ENCODE measurements around the gene POLR3E. TPM values are rescaled to one million over a fixed set of nuclear protein-coding genes. Genes with fewer than 3 reads are reported as not detected.

Gene POLR3E
- total RNA-seq, 3 donors from 2014 or later, result 59.0 to 72.4 (median 64.0) TPM

DNA sequence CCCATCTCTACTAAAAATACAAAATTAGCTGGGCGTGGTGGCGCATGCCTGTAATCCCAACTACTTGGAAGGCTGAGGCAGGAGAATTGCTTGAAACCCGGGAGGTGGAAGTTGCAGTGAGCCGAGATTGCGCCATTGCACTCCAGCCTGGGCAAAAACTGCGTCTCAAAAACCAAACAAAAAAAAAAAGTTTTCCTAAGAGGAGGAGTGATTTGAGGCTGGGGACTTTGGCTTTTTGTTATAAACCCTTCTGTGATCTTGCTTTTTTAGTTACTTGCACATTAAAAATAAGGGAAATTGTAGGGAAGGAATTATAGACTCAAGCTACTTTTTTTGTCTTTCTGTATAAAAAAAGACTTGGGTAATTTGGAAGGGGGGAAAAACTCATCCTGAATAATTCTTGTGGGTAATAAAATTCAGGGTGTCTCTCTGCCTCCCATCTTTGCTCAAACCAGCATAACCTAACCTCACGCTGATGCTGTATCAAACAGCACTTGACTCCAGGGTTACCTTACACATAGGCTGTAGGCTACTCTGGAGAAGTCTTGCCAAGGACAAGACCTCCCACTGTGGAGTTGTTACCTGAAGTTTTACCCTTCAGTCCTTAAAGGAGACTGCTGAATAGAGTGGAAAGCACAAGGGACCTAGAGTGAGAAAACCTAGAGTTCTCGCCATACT is 78.9 kb downstream of the POLR3E start:
- Histone ChIP-seq H3K9me3 (no peaks in the 10 kb centered on the region), H3K36me3 (no peaks in the 10 kb centered on the region), H3K4me3 (no peak overlapping the region), H3K27me3 (no peaks in the 10 kb centered on the region), H3K27ac (no peak overlapping the region), H3K4me1 (peaks cover 0 to 14% of the 10 kb centered on the region in 2 donors)
- DNase-seq (ENCODE audit: low spot score in 2 of 2), result no peak
- intact Hi-C loops (cut with DNase I; ENCODE audit: low total_unique reads), result no loop called here
- TF ChIP-seq POLR2A (IDR thresholded peaks at IDR 0.05), result no peak
- TF ChIP-seq, protein P1, sequence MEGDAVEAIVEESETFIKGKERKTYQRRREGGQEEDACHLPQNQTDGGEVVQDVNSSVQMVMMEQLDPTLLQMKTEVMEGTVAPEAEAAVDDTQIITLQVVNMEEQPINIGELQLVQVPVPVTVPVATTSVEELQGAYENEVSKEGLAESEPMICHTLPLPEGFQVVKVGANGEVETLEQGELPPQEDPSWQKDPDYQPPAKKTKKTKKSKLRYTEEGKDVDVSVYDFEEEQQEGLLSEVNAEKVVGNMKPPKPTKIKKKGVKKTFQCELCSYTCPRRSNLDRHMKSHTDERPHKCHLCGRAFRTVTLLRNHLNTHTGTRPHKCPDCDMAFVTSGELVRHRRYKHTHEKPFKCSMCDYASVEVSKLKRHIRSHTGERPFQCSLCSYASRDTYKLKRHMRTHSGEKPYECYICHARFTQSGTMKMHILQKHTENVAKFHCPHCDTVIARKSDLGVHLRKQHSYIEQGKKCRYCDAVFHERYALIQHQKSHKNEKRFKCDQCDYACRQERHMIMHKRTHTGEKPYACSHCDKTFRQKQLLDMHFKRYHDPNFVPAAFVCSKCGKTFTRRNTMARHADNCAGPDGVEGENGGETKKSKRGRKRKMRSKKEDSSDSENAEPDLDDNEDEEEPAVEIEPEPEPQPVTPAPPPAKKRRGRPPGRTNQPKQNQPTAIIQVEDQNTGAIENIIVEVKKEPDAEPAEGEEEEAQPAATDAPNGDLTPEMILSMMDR (IDR thresholded peaks at IDR 0.05), result no peak
- no peak for TF ChIP-seq POLR2AphosphoS5 (IDR thresholded peaks at IDR 0.05)

DNA sequence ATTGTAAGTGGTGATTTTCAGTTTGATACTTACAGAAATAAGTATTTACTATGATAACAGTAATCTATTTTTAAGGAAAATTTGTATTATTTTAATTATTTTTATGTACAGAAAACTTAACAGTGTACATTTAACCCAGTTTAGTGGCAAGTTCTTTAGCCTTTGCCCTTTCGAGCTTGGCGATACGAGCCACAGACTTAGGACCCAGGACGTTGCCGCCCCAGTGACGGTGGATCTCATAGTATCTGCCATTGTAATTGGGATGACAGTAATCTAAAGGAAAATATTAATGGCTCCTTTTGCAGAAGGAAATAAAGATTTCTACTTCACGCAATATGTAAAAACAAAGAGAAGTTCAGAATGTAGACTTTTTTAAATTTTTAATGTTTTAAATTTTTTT is 82.4 kb downstream of the POLR3E start:
- no peak for DNase-seq (ENCODE audit: low spot score in 2 of 2)
- Histone ChIP-seq H3K27me3 (no peaks in the 10 kb centered on the region), H3K4me3 (no peak overlapping the region), H3K36me3 (no peaks in the 10 kb centered on the region), H3K4me1 (no peaks in the 10 kb centered on the region), H3K9me3 (no peaks in the 10 kb centered on the region), H3K27ac (no peak overlapping the region)
- no peak for TF ChIP-seq POLR2A (IDR thresholded peaks at IDR 0.05)
- TF ChIP-seq, protein P1 (IDR thresholded peaks at IDR 0.05), result no peak
- TF ChIP-seq POLR2AphosphoS5 (IDR thresholded peaks at IDR 0.05), result no peak
- intact Hi-C loops (cut with DNase I; ENCODE audit: low total_unique reads), result no loop called here

DNA sequence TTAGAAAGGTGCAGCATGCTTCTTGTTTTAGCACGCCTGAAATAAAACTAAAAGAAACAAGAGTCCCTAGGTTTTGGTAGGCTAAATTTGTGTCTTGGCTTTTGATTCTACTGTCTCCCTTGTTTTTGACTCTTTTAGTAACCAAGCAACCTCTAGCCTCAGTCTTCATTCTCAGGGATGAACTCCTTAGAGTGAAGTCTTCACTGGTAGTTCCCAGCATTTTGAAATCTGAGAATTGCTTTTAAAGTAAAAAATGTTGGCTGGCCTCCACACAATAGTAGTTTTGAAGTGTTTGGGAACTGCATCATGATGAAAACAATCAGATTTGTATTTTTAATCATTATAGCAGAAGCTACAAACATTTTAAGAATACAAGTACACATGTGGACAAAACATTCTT is 83.3 kb downstream of the POLR3E start:
- H3K27me3 ChIP-seq, result no peaks in the 10 kb centered on the region
- intact Hi-C loops (cut with DNase I; ENCODE audit: low total_unique reads), result no loop called here
- no peak overlapping the region for H3K27ac ChIP-seq
- H3K4me3 ChIP-seq, result no peak overlapping the region
- no peaks in the 10 kb centered on the region for H3K9me3 ChIP-seq
- TF ChIP-seq POLR2AphosphoS5 (IDR thresholded peaks at IDR 0.05), result no peak
- TF ChIP-seq, protein P1 (IDR thresholded peaks at IDR 0.05), result no peak
- no peak for TF ChIP-seq POLR2A (IDR thresholded peaks at IDR 0.05)
- H3K36me3 ChIP-seq, result no peaks in the 10 kb centered on the region
- H3K4me1 ChIP-seq, result no peaks in the 10 kb centered on the region
- no peak for DNase-seq (ENCODE audit: low spot score in 2 of 2)

DNA sequence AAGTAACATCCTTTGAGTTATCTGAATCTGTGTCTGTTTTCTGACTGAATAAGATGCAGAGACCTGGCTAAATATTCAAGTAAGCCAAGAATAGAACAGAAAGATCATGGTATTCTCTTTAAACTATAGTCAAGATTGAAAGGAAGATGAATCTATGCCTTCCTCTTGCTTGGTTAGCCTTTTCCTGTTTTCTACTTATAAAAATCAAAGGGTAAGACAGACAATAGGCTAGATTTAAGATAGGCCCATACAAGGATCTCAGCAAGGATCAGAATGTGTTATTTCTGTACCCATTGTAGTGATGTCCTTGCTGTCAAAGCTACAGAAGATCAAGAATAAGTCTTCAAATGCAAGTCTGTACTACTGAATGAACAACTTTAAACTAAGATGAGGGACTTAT is 84.2 kb downstream of the POLR3E start:
- intact Hi-C loops (cut with DNase I; ENCODE audit: low total_unique reads), result no loop called here
- DNase-seq (ENCODE audit: low spot score in 2 of 2), result no peak
- H3K4me3 ChIP-seq, result no peak overlapping the region
- H3K27ac ChIP-seq, result no peak overlapping the region
- H3K36me3 ChIP-seq, result no peaks in the 10 kb centered on the region
- TF ChIP-seq POLR2AphosphoS5 (IDR thresholded peaks at IDR 0.05) (no peak), POLR2A (IDR thresholded peaks at IDR 0.05) (no peak)
- TF ChIP-seq, protein P1 (IDR thresholded peaks at IDR 0.05), result no peak
- H3K9me3 ChIP-seq, result no peaks in the 10 kb centered on the region
- no peaks in the 10 kb centered on the region for H3K27me3 ChIP-seq
- no peaks in the 10 kb centered on the region for H3K4me1 ChIP-seq

DNA sequence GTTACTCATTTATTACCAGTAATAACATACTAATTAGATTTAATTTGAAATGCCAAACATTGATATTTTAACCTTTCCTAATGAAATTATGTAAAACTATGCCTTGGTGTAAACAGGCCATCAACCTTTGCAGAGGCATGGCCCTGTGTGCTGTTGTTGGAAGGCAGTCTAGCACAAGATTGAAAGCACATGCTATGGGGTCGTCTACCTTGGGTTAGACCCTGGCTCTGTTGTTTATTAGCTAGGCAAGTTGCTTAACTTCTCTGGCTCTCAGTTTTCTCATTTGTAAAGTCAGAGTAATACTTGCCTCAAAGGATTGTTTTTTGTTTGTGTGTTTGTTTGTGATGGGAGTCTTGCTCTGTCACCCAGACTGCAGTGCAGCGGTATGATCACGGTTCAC is 86.6 kb downstream of the POLR3E start:
- no peak for DNase-seq (ENCODE audit: low spot score in 2 of 2)
- Histone ChIP-seq H3K4me3 (no peak overlapping the region), H3K27ac (no peak overlapping the region), H3K9me3 (no peaks in the 10 kb centered on the region), H3K4me1 (no peaks in the 10 kb centered on the region), H3K36me3 (no peaks in the 10 kb centered on the region), H3K27me3 (no peaks in the 10 kb centered on the region)
- TF ChIP-seq, protein P1 (IDR thresholded peaks at IDR 0.05), result no peak
- TF ChIP-seq POLR2AphosphoS5 (IDR thresholded peaks at IDR 0.05) (no peak), POLR2A (IDR thresholded peaks at IDR 0.05) (no peak)
- intact Hi-C loops (cut with DNase I; ENCODE audit: low total_unique reads), result no loop called here

Other genes with a start within 250 kb of the POLR3E start
- 1 to 10 TPM in 1 of 3 donors, under 1 TPM in 1, not detected in 1; 0.29 to 2.3 TPM for gene VWA3A, start 204.9 kb upstream of the POLR3E start, total RNA-seq
- gene SDR42E2, start 134.9 kb upstream of the POLR3E start, total RNA-seq, result under 1 TPM in 1 of 3 donors, not detected in 2; 0.16 TPM
- 10 to 100 TPM; 23.3 to 40.5 (median 30.0) TPM for gene EEF2K, start 91.1 kb upstream of the POLR3E start, total RNA-seq
- gene CDR2, start 77.2 kb downstream of the POLR3E start, total RNA-seq, result 10 to 100 TPM; 20.2 to 37.5 (median 26.9) TPM
- gene NPIPB5, start 213.5 kb downstream of the POLR3E start, total RNA-seq, result 100 to 1,000 TPM; 185 to 354 (median 312) TPM

Data from breast epithelium (tissue), 4 donors.